GM21367 (cell line): ENCODE data around the gene ZNF609.
A peak's percentile ranks its signal among the peaks of the same experiment; 100 is the strongest.

Experiments used
- ATAC-seq: cut with Tn5 transposase; IDR thresholded peaks from one replicate; pipeline ENCODE4 v1.9.1; 2021; ENCODE audit not compliant: unreplicated experiment

The ZNF609 gene, protein sequence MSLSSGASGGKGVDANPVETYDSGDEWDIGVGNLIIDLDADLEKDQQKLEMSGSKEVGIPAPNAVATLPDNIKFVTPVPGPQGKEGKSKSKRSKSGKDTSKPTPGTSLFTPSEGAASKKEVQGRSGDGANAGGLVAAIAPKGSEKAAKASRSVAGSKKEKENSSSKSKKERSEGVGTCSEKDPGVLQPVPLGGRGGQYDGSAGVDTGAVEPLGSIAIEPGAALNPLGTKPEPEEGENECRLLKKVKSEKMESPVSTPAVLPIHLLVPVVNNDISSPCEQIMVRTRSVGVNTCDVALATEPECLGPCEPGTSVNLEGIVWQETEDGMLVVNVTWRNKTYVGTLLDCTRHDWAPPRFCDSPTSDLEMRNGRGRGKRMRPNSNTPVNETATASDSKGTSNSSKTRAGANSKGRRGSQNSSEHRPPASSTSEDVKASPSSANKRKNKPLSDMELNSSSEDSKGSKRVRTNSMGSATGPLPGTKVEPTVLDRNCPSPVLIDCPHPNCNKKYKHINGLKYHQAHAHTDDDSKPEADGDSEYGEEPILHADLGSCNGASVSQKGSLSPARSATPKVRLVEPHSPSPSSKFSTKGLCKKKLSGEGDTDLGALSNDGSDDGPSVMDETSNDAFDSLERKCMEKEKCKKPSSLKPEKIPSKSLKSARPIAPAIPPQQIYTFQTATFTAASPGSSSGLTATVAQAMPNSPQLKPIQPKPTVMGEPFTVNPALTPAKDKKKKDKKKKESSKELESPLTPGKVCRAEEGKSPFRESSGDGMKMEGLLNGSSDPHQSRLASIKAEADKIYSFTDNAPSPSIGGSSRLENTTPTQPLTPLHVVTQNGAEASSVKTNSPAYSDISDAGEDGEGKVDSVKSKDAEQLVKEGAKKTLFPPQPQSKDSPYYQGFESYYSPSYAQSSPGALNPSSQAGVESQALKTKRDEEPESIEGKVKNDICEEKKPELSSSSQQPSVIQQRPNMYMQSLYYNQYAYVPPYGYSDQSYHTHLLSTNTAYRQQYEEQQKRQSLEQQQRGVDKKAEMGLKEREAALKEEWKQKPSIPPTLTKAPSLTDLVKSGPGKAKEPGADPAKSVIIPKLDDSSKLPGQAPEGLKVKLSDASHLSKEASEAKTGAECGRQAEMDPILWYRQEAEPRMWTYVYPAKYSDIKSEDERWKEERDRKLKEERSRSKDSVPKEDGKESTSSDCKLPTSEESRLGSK (N-terminal part only)

DNA sequence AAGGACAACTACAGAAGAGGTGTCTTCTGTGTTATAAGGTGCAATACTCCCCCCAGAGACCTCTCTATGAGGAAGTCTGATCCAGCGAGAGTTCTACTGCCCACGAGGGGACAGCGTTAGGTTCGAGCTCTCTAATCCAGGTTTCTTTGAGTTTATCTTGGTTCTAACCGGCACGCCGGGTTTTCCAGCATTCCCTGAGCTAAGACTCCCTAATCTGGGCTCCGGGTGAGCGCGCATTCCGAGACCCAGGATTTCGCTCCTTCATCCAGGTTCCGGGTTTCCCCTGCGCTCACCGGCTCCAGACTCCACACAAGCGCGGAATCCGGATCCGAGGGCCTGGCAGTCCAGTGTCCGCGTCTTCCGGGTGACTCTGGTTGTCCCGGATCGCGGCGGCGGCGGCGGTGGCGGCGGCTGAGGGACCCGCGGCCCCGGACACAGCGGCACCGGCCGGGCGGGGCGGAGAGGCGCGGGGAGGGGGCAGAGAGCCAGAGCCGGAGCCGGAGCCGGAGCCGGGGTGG lies at the start of gene ZNF609:
Gene ZNF609, plus strand, starts transcription at position 373 of the 518 bp plus-strand sequence. CDS start 38,842 bp downstream, outside the sequence.
- peak; percentile 41 for ATAC-seq

DNA sequence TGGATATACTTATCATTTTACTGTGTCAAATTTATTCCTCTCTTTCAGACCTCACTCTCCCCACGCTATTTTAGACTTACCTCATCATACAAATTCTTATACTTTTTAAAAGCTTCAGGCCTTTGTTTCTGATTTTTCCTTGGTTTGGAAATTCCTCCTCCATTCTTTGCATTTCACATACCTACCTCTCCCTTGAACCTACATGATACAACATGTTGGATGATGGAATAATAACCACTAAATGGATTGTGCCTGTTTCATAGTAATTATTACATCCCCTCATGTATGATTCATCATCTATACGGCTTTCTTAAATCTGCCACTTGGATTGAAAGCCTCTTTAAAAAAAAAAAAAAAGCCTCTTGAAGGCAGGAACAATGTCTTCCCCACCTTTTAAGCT lies 48.2 kb upstream of the ZNF609 start:
- ATAC-seq: no peak

DNA sequence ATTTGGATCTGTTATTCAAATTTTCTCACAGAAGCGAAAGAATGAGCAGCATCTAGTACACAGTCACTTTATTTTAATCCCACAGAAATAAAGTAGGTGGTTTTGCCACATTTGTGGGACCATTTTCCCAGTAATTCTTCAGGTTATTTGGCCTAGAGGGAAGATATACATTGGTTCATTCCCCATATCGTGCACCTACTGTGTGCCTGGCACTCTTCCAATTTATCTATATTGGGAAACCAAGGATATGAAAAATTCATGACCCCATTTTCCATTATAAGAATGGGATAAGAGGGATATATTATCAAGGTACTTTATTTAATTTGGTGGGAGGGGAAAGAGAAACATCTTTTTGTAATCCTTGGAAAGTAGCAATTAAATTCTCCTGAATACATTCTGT lies 37.7 kb upstream of the ZNF609 start:
- no peak for ATAC-seq

DNA sequence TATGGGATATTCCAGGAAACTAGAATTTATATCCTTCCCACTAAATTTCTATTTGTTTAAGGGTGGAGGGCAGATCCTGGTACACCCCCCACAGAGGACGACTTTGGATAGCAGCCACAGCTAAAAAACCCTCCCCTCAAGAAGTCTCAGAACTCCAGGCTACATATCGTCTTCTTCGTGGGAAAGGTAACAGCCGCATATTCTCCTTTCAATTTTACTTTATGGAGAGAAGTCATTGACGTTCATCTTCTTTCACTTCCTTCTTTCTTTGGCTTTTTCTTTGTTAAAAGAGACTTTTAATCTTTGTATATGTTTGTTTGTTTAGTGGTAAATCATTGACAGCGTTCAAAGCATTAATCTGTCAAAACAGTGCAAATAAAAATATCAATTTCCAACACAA lies 36.4 kb upstream of the ZNF609 start:
- no peak for ATAC-seq

DNA sequence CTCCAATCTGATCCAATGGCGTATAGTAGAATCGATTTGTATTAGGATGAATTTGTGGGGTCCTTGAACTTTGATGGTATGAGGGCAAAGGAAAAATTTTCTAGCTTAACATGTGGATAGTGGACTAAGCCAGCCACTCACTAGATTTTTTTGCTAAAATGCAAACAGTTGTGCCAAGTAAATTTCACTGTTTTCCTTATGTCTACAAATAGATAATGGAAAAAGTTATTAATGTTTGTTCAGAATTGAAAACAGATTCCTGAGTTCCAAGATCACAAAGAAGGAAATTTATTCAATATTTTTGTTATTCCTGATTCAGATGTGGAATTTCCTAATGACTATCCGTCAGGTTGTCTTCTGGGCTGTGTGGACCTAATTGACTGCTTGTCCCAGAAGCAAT lies 35.2 kb upstream of the ZNF609 start:
- ATAC-seq: no peak

DNA sequence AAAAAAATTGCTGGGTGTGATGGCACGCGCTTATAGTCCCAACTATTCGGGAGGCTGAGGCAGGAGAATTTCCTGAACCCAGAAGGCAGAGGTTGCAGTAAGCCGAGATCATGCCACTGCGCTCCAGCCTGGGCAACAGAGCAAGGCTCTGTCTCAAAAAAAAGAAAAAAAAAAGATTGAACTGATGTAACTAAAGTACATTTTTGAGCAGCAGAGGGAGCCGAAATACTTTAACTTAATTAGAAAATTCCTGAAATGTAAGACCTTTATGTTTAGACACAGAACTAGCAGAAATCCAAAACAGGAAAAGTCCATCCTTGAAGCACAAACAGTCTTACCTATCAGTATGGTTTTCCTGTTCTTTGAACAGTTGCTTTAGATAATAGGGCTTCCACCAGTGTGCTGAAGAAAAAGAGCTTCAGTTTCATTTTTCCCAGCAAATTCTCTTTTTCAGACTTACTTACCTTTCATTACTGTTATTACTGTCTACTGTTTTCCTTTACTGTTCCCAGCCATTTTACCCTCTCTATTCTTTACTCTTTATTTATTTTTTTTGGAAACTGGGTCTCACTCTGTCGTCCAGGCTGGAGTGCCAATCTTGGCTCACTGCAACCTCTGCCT lies 33.4 kb upstream of the ZNF609 start:
- no peak for ATAC-seq

DNA sequence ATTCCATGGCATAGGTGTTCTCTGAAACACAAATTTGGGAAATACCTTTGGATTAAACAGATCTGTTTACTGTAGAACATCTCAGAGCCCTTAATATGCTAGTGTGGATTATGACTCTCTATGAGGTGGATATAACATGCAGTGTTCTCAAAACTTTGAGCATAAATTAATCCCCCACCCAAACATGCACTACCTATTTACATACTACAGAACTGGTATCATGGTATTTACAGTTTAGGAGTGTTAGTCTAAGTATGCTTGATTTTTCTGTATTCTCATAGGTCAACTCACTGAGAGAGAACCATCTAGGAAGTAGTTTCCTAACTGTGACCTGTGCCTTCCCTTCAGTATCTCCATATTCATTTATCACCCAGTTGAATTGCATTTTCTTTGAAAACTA lies 30.9 kb upstream of the ZNF609 start:
- no peak for ATAC-seq

DNA sequence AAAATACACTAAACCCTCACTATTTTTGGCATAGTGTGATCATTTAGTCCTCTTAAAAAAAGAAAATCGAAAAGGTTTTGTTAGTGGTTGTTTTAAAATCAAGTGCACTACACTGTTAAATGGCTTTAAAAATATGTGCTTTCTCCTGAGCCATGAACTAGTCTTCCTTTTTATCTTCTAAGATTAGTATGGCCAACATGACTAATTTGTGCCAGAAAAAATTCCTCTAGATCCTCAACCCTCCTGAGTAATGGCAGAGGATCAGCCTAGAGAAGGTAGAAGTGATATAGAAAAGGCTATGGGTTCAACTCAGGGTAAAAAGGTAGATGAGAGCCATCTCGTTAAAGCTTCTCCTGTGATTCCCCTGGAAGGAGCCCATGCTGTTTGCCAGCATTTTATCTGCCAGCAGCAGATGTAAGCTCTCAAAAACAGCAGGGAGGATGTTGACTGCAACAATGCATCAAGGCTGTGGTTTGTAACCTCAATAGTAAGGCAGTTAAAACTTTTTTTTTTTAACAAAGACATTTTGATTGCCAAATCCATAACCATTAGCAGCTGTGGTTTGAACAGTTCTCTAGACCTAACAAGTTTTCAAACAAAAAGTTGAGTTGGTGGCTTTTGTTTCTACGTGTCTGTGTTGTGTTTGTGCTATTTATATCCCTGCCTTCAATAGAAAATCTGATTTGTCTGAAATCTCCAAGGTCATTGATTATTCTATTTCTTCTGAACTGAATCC lies 30.2 kb upstream of the ZNF609 start:
- ATAC-seq: no peak

DNA sequence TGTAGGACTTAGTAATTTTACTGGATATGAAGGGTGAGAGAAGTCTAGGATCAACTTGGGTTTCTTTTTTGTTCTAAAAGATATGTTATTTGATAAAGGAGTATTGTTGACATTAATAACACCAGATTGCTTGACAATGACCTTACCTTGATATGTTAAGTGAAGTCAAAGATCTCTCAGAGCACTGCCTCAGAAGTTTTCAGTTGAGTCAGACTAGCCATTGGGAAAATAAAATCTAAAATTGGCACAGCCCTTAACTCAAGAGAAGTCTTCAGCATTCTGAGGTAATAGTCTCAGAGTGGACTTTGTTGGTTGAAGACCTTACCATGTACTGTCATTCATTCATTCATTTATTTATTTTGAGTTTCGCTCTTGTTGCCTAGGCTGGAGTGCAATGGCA lies 22.4 kb upstream of the ZNF609 start:
- no peak for ATAC-seq

DNA sequence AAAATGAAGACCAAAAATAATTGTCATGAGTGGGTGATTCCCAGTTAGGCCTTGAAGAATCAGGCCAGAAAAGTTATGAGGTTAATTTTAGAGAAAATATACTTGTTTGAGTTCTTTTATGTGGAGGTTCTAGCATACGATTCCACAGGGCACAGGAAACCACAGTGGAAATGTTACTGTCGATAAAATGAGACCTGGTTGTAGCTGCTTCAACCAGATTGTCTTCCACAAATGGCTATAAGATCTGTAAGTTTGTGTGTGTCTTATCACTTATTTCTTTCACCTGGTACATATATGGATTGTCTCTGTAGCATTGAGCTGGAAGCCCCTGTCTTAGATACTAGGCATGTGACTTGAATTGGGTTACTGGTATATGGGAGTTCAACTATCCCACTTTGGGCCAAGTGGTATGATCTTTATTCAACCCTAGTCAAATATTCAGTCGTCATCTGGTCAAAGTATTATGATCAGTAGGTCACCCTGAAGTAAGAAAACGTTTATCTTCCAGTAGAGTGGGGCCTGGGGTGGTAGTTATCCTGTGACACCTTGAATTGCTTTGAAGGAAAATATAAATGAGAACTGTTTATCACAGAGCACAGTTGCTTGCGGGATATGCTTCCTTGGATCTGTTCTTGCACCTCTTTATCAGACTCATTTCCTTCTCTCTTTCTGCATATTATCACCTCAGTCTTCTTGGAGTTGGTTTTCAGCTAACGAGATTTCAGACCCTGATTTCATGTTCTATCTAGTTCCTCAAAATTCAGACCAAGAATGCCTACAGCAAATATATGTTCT lies 21.5 kb upstream of the ZNF609 start:
- no peak for ATAC-seq

DNA sequence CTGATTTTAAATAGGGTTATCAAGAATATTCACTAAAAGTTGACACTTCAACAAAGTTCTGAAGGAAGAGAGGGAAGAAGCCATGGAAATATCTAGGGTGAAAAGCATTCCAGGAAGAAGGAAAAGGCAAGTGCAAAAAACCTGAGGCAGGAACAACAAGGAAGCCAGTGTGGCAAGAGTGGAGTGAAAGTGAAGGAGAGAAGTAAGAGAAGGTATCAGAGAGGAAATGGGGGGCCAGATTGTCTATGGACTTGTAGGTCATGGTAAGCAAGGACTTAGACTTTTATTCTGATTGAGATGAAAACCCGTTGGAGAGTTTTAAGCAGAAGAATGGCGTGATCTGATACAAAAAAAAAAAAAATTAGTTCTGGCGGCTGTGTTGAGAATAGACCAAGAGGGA lies 18.5 kb upstream of the ZNF609 start:
- ATAC-seq: no peak

DNA sequence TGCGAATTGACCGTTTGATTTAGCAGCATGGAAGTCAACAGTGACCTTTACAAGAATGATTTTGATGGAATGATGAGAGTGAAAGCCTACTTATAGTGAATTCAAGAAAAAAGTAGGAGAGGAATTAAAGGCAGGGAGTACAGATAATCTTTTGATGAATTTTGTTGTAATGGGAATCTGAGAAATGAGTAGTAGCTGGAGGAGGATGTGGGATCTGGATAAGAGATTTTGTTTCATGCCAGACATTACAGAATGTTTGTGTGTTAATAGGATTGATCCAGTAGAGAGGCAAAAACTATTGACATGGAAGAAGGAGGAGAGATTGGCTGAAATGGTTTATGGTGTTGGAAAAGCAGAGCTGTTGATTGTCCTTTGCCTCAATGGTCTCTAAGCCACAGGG lies 17.4 kb upstream of the ZNF609 start:
- ATAC-seq: no peak

DNA sequence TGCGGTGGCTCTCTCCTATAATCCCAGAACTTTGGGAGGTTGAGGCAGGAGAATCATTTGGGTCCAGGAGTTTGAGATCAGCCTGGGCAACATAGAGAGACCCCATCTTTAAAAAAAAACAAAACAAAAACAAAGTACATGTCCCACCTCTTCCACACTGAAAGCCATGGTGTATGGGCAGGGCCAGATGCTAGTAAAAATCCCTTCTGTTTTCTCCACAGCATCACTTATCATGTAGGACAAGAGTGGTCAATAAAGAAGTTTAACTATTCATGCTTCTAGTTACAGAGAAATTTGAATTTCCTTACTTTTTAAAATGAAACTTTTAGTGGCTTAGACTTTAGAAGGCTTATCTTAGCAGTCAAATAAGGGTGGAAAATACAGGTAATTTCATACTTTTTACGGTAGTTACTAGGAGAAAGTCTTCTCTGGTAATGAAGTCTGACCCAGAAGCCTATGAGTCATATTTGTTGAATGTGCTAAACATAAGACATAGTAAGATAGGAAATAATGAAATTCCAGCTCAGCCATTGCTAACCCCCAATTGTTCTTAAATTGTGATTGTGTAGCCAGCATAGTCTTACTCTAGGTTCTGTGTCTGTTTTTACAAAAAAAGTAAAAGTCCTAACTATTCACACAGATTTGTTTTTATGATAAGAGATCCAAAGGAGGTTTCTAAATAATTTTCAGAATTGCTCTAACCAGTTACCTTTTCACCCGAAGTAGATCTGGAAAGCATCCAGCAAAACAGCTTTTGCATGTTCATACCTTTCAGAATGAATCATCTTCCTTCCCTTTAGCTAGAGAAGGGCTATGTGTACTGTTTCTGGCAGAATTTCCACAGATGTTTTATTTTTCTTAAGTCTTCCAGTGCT lies 16.4 kb upstream of the ZNF609 start:
- ATAC-seq: no peak

DNA sequence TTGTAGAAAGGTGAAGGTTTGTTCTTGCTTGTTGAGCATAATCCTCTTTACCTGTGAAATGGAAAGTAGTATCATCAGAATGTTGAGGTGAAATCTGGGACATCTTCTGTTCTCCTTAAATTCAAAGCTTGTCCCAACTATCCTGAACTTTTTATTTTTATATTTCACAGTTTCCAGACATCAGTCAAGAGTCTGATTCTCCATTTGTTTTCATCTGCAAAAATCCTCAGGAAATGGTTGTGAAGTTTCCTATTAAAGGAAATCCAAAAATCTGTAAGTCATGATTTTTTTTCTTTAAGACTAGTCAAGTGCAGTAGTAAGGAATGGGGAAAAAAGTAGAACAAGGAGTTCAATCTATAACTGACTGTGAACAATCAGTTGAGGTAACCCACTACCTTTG lies 15.5 kb upstream of the ZNF609 start:
- ATAC-seq: no peak

DNA sequence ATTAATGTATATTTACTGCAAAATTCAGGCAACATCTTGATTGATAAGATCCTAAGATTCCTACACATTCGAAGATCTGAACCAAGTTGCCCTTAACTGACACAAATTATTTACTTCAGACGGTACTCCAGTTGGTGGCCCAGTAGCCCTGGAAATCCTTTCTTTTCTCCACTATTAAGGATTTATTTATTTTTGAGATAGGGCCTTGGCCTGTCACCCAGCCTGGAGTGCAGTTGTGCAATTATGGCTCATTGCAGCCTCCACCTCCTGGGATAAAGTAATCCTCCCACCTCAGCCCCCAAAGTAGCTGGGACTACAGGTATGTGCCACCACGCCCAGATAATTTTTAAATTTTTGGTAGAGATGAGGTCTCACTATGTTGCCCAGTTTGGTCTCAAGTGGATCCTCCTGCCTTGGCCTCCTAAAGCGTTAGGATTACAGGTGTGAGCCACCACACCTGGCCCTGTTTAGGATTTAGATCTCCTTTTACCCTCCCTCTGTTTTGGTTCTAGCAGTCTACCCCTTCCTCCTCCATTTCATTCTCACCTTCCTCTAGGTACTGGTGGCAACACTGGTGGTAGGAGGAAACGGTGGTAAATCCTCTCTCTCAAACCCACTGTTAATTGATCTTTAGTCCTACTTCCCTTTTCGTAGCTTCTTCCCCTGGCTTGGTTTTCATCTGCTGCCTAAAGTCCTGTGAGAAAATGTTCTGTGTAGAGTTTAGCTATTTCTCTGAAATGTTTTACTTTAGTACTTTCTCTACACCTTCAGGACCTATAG lies 12.7 kb upstream of the ZNF609 start:
- no peak for ATAC-seq

DNA sequence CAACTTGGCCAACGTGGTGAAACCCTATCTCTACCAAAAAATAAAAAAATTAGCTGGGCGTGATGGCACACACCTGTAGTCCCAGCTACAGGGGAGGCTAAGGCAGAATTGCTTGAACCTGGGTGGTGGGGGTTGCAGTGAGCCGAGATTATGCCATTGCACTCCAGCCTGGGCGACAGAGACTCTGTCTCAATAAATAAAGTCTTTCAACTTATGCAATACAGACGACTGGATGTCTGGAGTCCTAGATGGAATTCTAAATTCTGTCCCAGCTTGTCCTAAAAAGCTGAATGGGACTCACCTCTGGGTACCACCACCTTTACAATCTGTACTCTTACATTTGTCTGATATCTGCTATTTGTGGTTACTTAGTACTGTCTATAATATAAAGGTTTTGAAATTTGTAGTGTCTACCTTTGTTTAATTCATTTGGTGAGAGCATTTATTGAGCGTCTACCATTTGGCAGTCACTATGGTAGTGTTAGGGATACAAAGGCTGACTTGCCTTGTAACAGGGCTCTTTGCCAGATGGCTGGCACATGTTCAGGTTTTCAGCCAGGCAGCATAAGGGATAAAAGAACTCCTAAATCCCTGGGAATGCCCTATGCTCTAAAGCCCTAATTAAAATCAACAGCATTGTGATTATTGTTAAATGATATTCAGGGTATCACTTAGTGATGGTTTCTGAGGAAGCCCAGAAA lies 7.2 kb upstream of the ZNF609 start:
- ATAC-seq: no peak

DNA sequence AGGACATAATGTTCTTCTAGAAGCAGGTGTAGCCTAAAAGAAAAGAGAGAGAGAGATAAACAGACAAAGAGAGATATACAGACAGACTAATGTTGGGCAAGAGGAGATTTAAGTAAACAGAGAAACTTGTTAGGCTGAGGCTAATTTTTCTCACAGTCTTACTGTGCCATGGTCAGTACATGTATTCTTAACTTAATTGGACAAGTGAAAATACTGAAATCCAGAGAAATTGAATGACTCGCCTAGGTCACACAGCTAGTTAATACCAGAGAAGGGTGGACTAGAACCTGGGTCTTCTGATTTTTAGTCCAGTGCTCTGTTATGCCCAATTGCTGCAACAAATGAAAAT lies 6.7 kb upstream of the ZNF609 start:
- ATAC-seq: no peak
